ENCODE data around the gene DIPK1C.

- TF ChIP-seq CTCF (IDR thresholded peaks at IDR 0.05; ENCODE audit: insufficient read depth, low read depth, low read length) (no peak), EZH2 (IDR thresholded peaks at IDR 0.05; ENCODE audit: insufficient read depth, low read length) (no peak)
These were observed 2.8 kb downstream of the DIPK1C start for GRCh38 chr18:74454279-74454751.

All from astrocyte (in vitro differentiated cells and primary cell).